Epithelial cell of proximal tubule (primary cell): ENCODE data around the gene ARID3A. TPM values are rescaled to one million over a fixed set of nuclear protein-coding genes. Genes with fewer than 3 reads are reported as not detected.
"Not testable (repeated sequence)": the region's sequence is repeated elsewhere in the genome, so short reads cannot be mapped to it uniquely, and the experiment has no call there.

ENCODE experiments used
- DNase-seq: peaks from one replicate; pipeline ENCODE4 v3.0.0-alpha.2; 2011; ENCODE audit warnings: low read depth
- H3K4me3 ChIP-seq: 2 replicates; pipeline ENCODE4 v1.5.1; 2011; ENCODE audit warnings: low read depth, mild to moderate bottlenecking, low read length
- total RNA-seq: library from RNA; depleted of rRNA; stranded (reverse); fragments of >200 nt; gene quantifications from 2 replicates; pipeline ENCODE4 v1.2.3, GENCODE V29; 2015
- TF ChIP-seq, protein P1 (sequence below): conservative IDR thresholded peaks from 2 replicates; pipeline ENCODE4 v1.5.1; 2012; ENCODE audit warnings: low read depth, mild to moderate bottlenecking, low read length

ARID3A gene
- total RNA-seq: 26.6 and 37.0 TPM in 2 replicates

DNA sequence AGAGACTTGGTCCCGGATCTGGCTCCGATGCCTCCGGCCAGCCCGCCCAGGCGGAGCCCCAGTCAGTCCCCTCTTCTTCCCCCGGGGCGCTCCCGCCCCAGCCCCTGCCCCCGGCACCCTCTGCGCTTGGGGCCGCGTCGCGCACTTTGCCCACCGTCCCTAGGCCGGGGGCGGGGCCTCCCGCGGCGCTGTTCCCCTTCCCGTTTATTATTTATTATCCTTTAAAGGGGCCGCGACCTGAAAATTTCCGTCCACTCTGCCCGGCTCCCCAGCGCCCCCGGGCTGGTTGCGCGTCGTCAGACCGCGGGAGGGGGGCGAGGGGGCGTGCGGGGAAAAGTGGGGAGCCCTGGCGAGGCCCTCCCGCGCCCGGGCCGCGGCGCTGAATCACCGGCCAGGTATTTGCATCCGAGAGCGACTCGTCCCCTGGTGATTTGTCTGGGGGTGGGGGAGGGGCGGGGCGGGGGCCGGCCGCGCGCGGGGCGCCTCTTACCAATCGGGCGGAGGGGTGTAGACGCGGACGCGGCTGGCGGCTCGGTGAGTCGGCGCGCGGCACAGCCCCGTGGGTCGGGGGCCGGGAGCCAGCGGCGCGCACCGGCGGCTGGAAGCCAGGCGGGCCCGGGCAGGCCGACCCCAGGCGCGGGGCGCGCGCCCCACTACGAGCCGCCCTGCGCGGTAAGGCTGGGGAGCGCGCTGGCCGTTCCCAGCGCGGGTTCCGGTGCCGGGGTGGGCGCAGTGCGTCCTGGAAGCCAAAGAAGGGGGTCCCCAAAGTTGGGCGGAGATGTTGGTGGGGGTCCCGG, at the start of gene ARID3A:
Gene ARID3A (plus strand): TSS at position 510 of the 797 bp plus-strand sequence. CDS start 3,494 bp downstream, outside the sequence.
- no peak for DNase-seq
- TF ChIP-seq, protein P1, sequence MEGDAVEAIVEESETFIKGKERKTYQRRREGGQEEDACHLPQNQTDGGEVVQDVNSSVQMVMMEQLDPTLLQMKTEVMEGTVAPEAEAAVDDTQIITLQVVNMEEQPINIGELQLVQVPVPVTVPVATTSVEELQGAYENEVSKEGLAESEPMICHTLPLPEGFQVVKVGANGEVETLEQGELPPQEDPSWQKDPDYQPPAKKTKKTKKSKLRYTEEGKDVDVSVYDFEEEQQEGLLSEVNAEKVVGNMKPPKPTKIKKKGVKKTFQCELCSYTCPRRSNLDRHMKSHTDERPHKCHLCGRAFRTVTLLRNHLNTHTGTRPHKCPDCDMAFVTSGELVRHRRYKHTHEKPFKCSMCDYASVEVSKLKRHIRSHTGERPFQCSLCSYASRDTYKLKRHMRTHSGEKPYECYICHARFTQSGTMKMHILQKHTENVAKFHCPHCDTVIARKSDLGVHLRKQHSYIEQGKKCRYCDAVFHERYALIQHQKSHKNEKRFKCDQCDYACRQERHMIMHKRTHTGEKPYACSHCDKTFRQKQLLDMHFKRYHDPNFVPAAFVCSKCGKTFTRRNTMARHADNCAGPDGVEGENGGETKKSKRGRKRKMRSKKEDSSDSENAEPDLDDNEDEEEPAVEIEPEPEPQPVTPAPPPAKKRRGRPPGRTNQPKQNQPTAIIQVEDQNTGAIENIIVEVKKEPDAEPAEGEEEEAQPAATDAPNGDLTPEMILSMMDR: no peak
- H3K4me3 ChIP-seq: peak within 1 kb of the TSS; percentile 87

DNA sequence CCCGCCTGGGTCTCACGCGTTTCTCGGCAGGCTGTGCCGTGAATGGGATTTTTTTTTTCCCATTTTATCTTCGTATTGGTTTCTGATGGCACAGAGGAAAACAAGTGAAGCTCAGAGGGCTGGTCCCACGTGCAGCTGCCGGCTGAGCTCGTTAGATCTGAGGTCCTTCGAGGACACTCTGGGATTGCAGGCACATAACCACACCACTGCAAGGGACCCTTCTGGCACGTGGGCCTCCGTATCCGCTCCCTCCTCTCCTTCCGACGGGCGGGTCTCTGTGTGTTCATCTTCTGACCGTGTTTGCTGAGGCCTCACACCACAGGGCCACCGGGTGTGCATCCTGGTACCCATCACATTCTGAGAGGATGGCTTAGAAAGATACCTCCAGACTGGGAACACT, 49.7 kb upstream of the ARID3A start:
- DNase-seq: no peak
- H3K4me3 ChIP-seq: no peak overlapping the region
- TF ChIP-seq, protein P1: no peak

DNA sequence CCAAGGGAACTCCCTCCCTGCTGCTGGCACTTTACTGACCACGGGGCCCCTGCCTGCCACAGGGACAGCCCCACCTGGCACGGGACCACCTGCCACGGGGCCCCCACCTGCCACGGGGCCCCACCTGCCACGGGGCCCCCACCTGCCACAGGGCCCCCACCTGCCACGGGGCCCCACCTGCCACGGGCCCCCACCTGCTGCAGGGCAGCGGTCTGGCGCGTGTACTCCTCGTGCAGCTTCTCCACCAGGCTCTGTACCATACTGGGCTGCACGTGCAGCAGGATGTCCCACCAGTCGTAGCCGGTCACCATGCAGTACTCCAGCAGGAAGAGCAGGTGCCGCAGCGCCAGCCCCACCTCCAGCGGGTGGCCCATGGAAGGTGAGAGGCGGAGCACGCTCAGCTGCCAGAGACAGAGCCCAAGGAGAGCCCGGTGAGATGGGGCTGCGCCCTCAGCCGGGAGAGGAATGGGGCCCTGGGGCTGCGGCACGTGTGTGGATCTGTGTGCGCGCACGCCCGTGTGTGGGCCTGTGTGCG, 49.0 kb upstream of the ARID3A start:
- TF ChIP-seq, protein P1: no peak
- H3K4me3 ChIP-seq: no peak overlapping the region

GRCh38 chr19:877992-878660, 47.7 kb upstream of the ARID3A start:
- DNase-seq, H3K4me3 ChIP-seq: not testable (repeated sequence)

More for the DNA sequence above, 49.0 kb upstream of the ARID3A start:
- no peak for DNase-seq

DNA sequence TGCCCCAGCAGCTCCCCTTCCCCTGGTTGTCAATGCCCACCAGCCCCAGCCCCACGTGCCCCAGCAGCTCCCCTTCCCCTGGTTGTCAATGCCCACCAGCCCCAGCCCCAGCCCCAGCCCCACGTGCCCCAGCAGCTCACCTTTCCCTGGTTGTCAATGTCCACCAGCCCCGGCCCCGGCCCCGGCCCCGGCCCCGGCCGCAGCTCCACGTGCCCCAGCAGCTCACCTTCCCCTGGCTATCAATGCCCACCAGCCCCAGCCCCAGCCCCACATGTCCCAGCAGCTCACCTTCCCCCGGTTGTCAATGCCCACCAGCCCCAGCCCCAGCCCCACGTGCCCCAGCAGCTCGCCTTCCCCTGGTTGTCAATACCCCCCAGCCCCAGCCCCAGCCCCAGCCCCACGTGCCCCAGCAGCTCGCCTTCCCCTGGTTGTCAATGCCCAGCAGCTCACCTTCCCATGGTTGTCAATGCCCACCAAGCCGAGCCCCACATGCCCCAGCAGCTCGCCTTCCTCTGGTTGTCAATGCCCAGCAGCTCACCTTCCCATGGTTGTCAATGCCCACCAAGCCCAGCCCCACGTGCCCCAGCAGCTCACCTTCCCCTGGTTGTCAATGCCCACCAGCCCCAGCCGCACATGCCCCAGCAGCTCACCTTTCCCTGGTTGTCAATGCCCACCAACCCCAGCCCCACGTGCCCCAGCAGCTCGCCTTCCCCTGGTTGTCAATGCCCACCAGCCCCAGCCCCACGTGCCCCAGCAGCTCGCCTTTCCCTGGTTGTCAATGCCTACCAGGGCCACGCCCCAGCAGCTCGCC, 46.9 kb upstream of the ARID3A start:
- not testable (repeated sequence) for H3K4me3 ChIP-seq, DNase-seq

- no peak overlapping the region for H3K4me3 ChIP-seq
- TF ChIP-seq, protein P1: no peak
- no peak for DNase-seq
Observed at GRCh38 chr19:879711-880438, 46.0 kb upstream of the ARID3A start.

GRCh38 chr19:881385-882071, 44.3 kb upstream of the ARID3A start:
- no peak overlapping the region for H3K4me3 ChIP-seq
- TF ChIP-seq, protein P1: no peak
- DNase-seq: no peak
